ENCODE data around the gene WASHC2A.
"Not testable (repeated sequence)": the region's sequence is repeated elsewhere in the genome, so short reads cannot be mapped to it uniquely, and the experiment has no call there.

- TF ChIP-seq POLR2A, TAF1, SPI1, POLR2AphosphoS5, POU2F2 (IDR thresholded peaks at IDR 0.05; ENCODE audit: low read depth, low read length): not testable (repeated sequence)
Observed at GRCh38 chr10:50132322-50132721, 64.6 kb downstream of the WASHC2A start.

Data from GM12891 (cell line).